Activated CD4-positive, alpha-beta T cell treated with anti-CD3 and anti-CD28 coated beads, Interleukin-2, amount 10 ng/mL, durations not matched to agents 24 days and 14 days (primary cell): Measurements from ENCODE around the gene SSNA1. TPM values are rescaled to one million over a fixed set of nuclear protein-coding genes. Genes with fewer than 3 reads are reported as not detected.

Experiments
- DNase-seq: peaks from one replicate; pipeline ENCODE4 v3.0.0; 2022
- H3K27ac Mint-ChIP-seq: one replicate; pipeline ENCODE4 v1.8.0; 2022; ENCODE audit warnings: mild to moderate bottlenecking, mixed read lengths
- H3K27me3 Mint-ChIP-seq: one replicate; pipeline ENCODE4 v1.8.0; 2022; ENCODE audit warnings: mixed read lengths
- H3K36me3 Mint-ChIP-seq: one replicate; pipeline ENCODE4 v1.8.0; 2022; ENCODE audit warnings: low read depth, mild to moderate bottlenecking, mixed read lengths
- H3K4me1 Mint-ChIP-seq: one replicate; pipeline ENCODE4 v1.8.0; 2021; ENCODE audit warnings: mixed read lengths
- H3K4me3 Mint-ChIP-seq: one replicate; pipeline ENCODE4 v1.8.0; 2022; ENCODE audit warnings: mild to moderate bottlenecking, moderate library complexity, mixed read lengths
- H3K9me3 Mint-ChIP-seq: one replicate; pipeline ENCODE4 v1.8.0; 2021; ENCODE audit warnings: mixed read lengths
- intact Hi-C: fragments of 100-400 bp; cut with micrococcal nuclease; formaldehyde crosslinking; loops from one replicate; pipeline ENCODE4 v1.15.1; 2023
- total RNA-seq: library from RNA; stranded (reverse); gene quantifications from 2 replicates; pipeline ENCODE4 v1.2.3, GENCODE V29; 2022

The SSNA1 gene
- total RNA-seq, 1 donor from 2014 or later: 95.1 TPM

GRCh38 chr9:137223078-137223970 lies 34.8 kb downstream of the SSNA1 start:
- peaks cover 6% of the 10 kb centered on the region for H3K4me1 Mint-ChIP-seq
- DNase-seq: peak; percentile 99
- H3K4me3 Mint-ChIP-seq: peak overlapping the region; percentile 88
- H3K9me3 Mint-ChIP-seq: no peaks in the 10 kb centered on the region
- intact Hi-C loops: loop anchor here (1.0 to 2.0 kb wide), 6 partner anchors 18 to 137 kb away; partner anchors contain the start of genes ANAPC2, MAN1B1, NDOR1 and SSNA1
- H3K36me3 Mint-ChIP-seq: no peaks in the 10 kb centered on the region
- H3K27me3 Mint-ChIP-seq: peaks cover 2% of the 10 kb centered on the region
- H3K27ac Mint-ChIP-seq: peak overlapping the region; percentile 90

DNA sequence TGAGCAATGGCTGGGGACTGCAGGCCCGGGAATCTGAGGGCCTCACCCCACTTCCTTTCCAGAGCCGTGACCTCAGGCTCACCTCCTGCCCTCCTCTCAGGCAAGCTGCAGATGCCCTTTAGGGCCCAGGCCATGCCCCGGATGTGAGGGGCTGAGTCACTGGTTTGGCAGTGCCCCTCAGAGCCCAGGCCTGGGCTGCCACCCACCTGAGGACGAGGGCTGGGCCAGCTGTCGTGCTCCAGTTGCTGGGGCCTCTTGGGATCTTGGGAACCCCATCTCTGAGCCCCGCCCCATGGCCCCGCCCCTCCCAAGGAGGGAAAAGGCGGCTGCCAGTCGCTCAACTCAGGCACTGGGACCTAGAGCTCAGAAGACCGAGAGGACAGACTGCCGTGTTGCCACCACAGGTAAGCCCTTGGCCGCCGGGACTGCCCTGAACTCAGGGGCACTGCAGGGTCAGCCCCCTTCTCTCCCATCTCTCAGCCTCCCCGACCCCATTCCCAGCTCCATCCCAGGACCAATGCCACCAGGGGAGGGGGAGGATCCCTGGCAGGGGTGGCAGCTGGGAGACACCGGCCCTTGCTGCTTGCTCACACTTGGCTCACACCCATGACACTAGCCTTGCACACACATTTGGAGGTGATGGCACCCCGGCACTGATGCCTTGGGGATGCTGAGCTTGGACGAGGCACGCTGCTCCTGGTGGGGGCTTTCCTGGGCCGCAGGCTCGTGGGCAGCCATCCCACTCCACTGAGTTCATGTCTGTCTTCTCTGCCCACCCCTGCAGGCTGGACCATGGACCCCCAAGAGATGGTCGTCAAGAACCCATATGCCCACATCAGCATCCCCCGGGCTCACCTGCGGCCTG lies 36.6 kb downstream of the SSNA1 start, which contains the start of gene CYSRT1:
Gene CYSRT1 (plus strand): TSS at position 345 of the 865 bp plus-strand sequence. CDS start 448 bp downstream, at position 793.
- H3K4me1 Mint-ChIP-seq: peaks cover 6% of the 10 kb centered on the region
- peak within 1 kb of the TSS; percentile 90 for H3K27ac Mint-ChIP-seq
- no peaks in the 10 kb centered on the region for H3K36me3 Mint-ChIP-seq
- peak within 1 kb of the TSS; percentile 88 for H3K4me3 Mint-ChIP-seq
- peak; percentile 75 for DNase-seq
- no peaks in the 10 kb centered on the region for H3K9me3 Mint-ChIP-seq
- intact Hi-C loops: no loop called here
- peaks cover 2% of the 10 kb centered on the region for H3K27me3 Mint-ChIP-seq

- Mint-ChIP-seq H3K4me3 (no peak overlapping the region), H3K27ac (no peak overlapping the region)
- intact Hi-C loops: no loop called here
Observed at GRCh38 chr9:137225699-137226331, 37.3 kb downstream of the SSNA1 start.

GRCh38 chr9:137226338-137227053 lies 38.0 kb downstream of the SSNA1 start:
- H3K4me1 Mint-ChIP-seq: peaks cover 6% of the 10 kb centered on the region
- intact Hi-C loops: loop anchor here (1.0 kb wide), 1 partner anchor 108 kb away; no protein-coding TSS in a partner anchor
- no peaks in the 10 kb centered on the region for H3K9me3 Mint-ChIP-seq
- peaks cover 2% of the 10 kb centered on the region for H3K27me3 Mint-ChIP-seq
- H3K36me3 Mint-ChIP-seq: no peaks in the 10 kb centered on the region
- no peak for DNase-seq
- H3K27ac Mint-ChIP-seq: no peak overlapping the region
- H3K4me3 Mint-ChIP-seq: no peak overlapping the region

More at GRCh38 chr9:137225699-137226331, 37.3 kb downstream of the SSNA1 start:
- no peaks in the 10 kb centered on the region for H3K36me3 Mint-ChIP-seq
- peaks cover 6% of the 10 kb centered on the region for H3K4me1 Mint-ChIP-seq
- no peak for DNase-seq
- no peaks in the 10 kb centered on the region for H3K9me3 Mint-ChIP-seq
- H3K27me3 Mint-ChIP-seq: peaks cover 2% of the 10 kb centered on the region

- H3K27ac Mint-ChIP-seq: peak within 1 kb of the TSS; percentile 55
- DNase-seq: peak; percentile 95
- H3K4me1 Mint-ChIP-seq: peaks cover 6% of the 10 kb centered on the region
- intact Hi-C loops: loop anchor here (1.0 kb wide), 1 partner anchor 109 kb away; no protein-coding TSS in a partner anchor
- no peak within 1 kb of the TSS for H3K4me3 Mint-ChIP-seq
- no peaks in the 10 kb centered on the region for H3K36me3 Mint-ChIP-seq
- H3K9me3 Mint-ChIP-seq: no peaks in the 10 kb centered on the region
- H3K27me3 Mint-ChIP-seq: peaks cover 2% of the 10 kb centered on the region
Observed at GRCh38 chr9:137227054-137227852, 38.8 kb downstream of the SSNA1 start, which contains the start of gene RNF224. TSS of gene RNF224 (plus strand) at chr9:137227502. CDS start at chr9:137228336, 834 bp downstream.

DNA sequence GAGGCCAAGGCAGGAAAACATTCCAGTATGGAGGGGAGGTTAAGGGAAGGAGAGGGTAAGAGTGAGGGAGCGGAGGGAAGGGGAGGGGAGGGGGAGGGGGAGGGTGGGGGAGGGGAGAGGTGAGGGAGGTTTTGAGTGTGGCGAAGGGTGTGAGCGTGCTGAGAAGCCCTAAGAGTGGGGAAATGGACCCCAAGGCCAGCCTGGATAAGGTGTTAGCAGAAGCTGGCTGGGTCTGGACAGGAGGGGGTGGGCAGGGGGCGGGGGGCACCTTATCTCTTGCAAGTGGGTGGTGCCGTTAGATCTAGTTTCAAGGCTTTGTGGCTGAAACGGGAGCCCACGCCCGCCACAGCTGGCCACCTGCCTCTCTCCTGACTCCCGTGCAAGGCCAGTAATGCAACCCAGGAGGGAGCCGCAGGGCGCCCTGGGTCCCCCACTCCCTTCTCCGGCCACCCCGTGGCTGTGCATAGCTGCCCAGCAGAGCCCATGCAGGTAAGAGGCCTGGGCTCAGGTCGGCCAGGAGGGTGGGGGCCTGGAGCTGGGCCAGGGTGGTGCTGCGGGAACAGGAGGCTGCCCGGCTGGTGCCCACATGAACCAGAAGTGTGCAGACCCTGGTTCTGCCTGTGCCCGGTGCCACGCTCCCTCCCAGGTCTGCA lies 39.5 kb downstream of the SSNA1 start:
- peaks cover 2% of the 10 kb centered on the region for H3K27me3 Mint-ChIP-seq
- H3K27ac Mint-ChIP-seq: peak overlapping the region; percentile 55
- no peak overlapping the region for H3K4me3 Mint-ChIP-seq
- no peaks in the 10 kb centered on the region for H3K9me3 Mint-ChIP-seq
- peaks cover 5% of the 10 kb centered on the region for H3K4me1 Mint-ChIP-seq
- no peaks in the 10 kb centered on the region for H3K36me3 Mint-ChIP-seq
- intact Hi-C loops: loop anchor here (1.0 kb wide), 1 partner anchor 110 kb away; no protein-coding TSS in a partner anchor
- no peak for DNase-seq

- Mint-ChIP-seq H3K36me3 (no peaks in the 10 kb centered on the region), H3K9me3 (no peaks in the 10 kb centered on the region), H3K4me1 (peaks cover 4% of the 10 kb centered on the region), H3K27me3 (peaks cover 2% of the 10 kb centered on the region), H3K27ac (no peak overlapping the region), H3K4me3 (no peak overlapping the region)
- intact Hi-C loops: no loop called here
- DNase-seq: no peak
Observed at GRCh38 chr9:137228506-137228967, 40.1 kb downstream of the SSNA1 start.

- H3K36me3 Mint-ChIP-seq: no peaks in the 10 kb centered on the region
- H3K4me3 Mint-ChIP-seq: no peak overlapping the region
- DNase-seq: no peak
- peaks cover 2% of the 10 kb centered on the region for H3K27me3 Mint-ChIP-seq
- H3K27ac Mint-ChIP-seq: no peak overlapping the region
- intact Hi-C loops: no loop called here
- no peaks in the 10 kb centered on the region for H3K9me3 Mint-ChIP-seq
- peaks cover 3% of the 10 kb centered on the region for H3K4me1 Mint-ChIP-seq
Observed at GRCh38 chr9:137228968-137229896, 40.8 kb downstream of the SSNA1 start.

GRCh38 chr9:137229903-137230704 lies 41.6 kb downstream of the SSNA1 start:
- no peak for DNase-seq
- intact Hi-C loops: no loop called here
- no peak overlapping the region for H3K4me3 Mint-ChIP-seq
- no peaks in the 10 kb centered on the region for H3K36me3 Mint-ChIP-seq
- no peaks in the 10 kb centered on the region for H3K9me3 Mint-ChIP-seq
- H3K4me1 Mint-ChIP-seq: peaks cover 3% of the 10 kb centered on the region
- H3K27me3 Mint-ChIP-seq: peaks cover 2% of the 10 kb centered on the region
- no peak overlapping the region for H3K27ac Mint-ChIP-seq

DNA sequence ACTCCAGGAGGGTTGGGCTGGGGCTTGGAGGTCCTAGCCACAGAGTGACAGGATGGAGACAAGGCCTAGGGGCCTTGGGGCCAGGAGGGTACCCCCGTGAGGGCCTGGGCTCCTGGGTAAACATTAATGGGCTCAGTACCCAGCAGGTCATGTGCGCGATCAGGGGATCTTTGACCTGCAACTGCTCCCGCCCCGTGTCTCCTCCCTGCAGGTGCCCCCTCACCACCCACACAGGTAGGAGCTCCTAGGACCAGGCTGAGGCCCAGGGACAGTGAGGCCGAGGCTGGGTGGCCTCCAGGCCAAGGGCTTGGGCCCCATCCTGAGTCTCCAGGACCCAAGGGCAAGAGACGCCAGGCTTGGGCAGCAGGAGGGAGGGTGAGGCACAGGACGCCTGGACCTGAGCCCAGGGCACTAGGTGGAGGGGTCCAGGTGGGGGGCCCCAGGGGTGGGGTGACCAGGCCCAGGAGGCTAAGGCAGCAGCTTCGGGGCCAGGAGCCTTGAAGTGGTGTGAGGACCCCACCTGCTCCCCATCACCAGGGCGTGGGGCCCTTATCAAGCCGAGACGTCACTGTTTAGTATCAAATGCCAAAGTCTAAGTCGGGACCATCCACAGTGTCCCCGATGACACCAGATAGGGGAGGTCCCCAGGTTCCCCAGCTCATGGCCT lies 42.4 kb downstream of the SSNA1 start, which contains the start of gene SLC34A3:
Gene SLC34A3 (plus strand): TSS at position 197 of the 667 bp plus-strand sequence. CDS start 802 bp downstream, outside the sequence.
- intact Hi-C loops: no loop called here
- peaks cover 3% of the 10 kb centered on the region for H3K4me1 Mint-ChIP-seq
- H3K9me3 Mint-ChIP-seq: no peaks in the 10 kb centered on the region
- DNase-seq: no peak
- no peak within 1 kb of the TSS for H3K4me3 Mint-ChIP-seq
- no peaks in the 10 kb centered on the region for H3K36me3 Mint-ChIP-seq
- H3K27ac Mint-ChIP-seq: no peak within 1 kb of the TSS
- H3K27me3 Mint-ChIP-seq: peaks cover 3% of the 10 kb centered on the region
